H1 (cell line): Measurements from ENCODE around the gene BSG. TPM values are rescaled to one million over a fixed set of nuclear protein-coding genes. Genes with fewer than 3 reads are reported as not detected.

Experiments used
- CTCF ChIA-PET: fragments of 300-600 bp; sonication (Branson Sonifier 250); formaldehyde crosslinking; loops from one replicate; lab custom pipeline; 2021; ENCODE audit not compliant: partially characterized antibody; lab: Charles Lee
- POLR2A ChIA-PET: fragments of 300-600 bp; sonication (Branson Sonifier 250); formaldehyde crosslinking; loops from one replicate; lab custom pipeline; 2021; ENCODE audit warnings: inconsistent platforms; ENCODE audit not compliant: partially characterized antibody; lab: Charles Lee
- DNase-seq, 2 experiments: peaks; one replicate each; pipeline versions ENCODE4 v3.0.0 to v3.0.0-alpha.2; 2010 to 2022; ENCODE audit warnings: low spot score in 2 of 2, low read depth in 1 of 2, mixed read lengths in 1 of 2
- FAIRE-seq: peaks from 2 replicates; lab custom pipeline; 2011; peaks lifted over from hg19 to GRCh38; lab: Jason Lieb, UNC
- H2AFZ ChIP-seq: 2 replicates; pipeline ENCODE4 v1.8.1; 2012; ENCODE audit warnings: low read length, inconsistent platforms
- H2AK5ac ChIP-seq: 2 replicates; pipeline ENCODE4 v1.6.1; 2013; ENCODE audit warnings: low read depth, low read length
- H2BK120ac ChIP-seq: replicated peaks from 2 replicates; pipeline ENCODE3; 2013; ENCODE audit warnings: low read depth, low read length, inconsistent platforms
- H2BK12ac ChIP-seq: 2 replicates; pipeline ENCODE4 v1.6.1; 2013; ENCODE audit warnings: low read depth, low read length
- H2BK15ac ChIP-seq: 2 replicates; pipeline ENCODE4 v1.6.1; 2013; ENCODE audit warnings: low read length
- H2BK20ac ChIP-seq: 2 replicates; pipeline ENCODE4 v1.6.1; 2013; ENCODE audit warnings: low read length
- H2BK5ac ChIP-seq: 2 replicates; pipeline ENCODE4 v1.6.1; 2013; ENCODE audit warnings: low read depth, low read length
- H3K14ac ChIP-seq: 2 replicates; pipeline ENCODE4 v1.6.1; 2013; ENCODE audit warnings: inconsistent platforms; ENCODE audit not compliant: insufficient read length
- H3K18ac ChIP-seq: 2 replicates; pipeline ENCODE4 v1.6.1; 2013; ENCODE audit warnings: low read length; ENCODE audit errors: extremely low read depth
- H3K23ac ChIP-seq: 2 replicates; pipeline ENCODE4 v1.6.1; 2013; ENCODE audit warnings: inconsistent platforms; ENCODE audit not compliant: insufficient read length
- H3K23me2 ChIP-seq: 2 replicates; pipeline ENCODE4 v1.6.1; 2013; ENCODE audit warnings: low read depth, low read length
- H3K27ac ChIP-seq: 2 replicates; pipeline ENCODE4 v1.6.1; 2011; ENCODE audit warnings: low read depth, low read length, inconsistent platforms
- H3K27me3 ChIP-seq, 4 experiments: replicated peaks in 1 of 4; 1 replicate in 1 of 4; 2 replicates in 3 of 4; pipeline versions ENCODE4 v1.6.1 to v1.8.1; 2011 to 2013; ENCODE audit warnings: low read length in 3 of 4, mild to moderate bottlenecking in 3 of 4, inconsistent platforms in 2 of 4, mixed read lengths in 2 of 4, moderate library complexity in 1 of 4; ENCODE audit not compliant: control insufficient read depth in 3 of 4, insufficient read depth in 3 of 4; ENCODE audit errors: extremely low read depth in 1 of 4
- H3K36me3 ChIP-seq, 4 experiments: 2 replicates each; pipeline versions ENCODE4 v1.6.1 to v1.8.1; 2011 to 2013; ENCODE audit warnings: mild to moderate bottlenecking in 4 of 4, low read length in 3 of 4, moderate library complexity in 2 of 4, control low read depth in 1 of 4, inconsistent platforms in 1 of 4; ENCODE audit not compliant: insufficient read depth in 4 of 4, control insufficient read depth in 2 of 4
- H3K4ac ChIP-seq: replicated peaks from 2 replicates; pipeline ENCODE3; 2013; ENCODE audit warnings: low read length, low read depth, mixed read lengths, inconsistent platforms; ENCODE audit not compliant: insufficient read length
- H3K4me1 ChIP-seq, 4 experiments: replicated peaks in 1 of 4; 1 replicate in 1 of 4; 2 replicates in 3 of 4; pipeline versions ENCODE4 v1.6.1 to v1.8.1; 2011 to 2013; ENCODE audit warnings: low read length in 3 of 4, inconsistent platforms in 2 of 4, mixed read lengths in 1 of 4; ENCODE audit not compliant: insufficient read depth in 4 of 4, control insufficient read depth in 3 of 4
- H3K4me2 ChIP-seq, 2 experiments: 2 replicates each; pipeline versions ENCODE4 v1.6.1 to v1.8.1; 2011 to 2013; ENCODE audit warnings: low read depth in 2 of 2, low read length in 2 of 2, control low read depth in 1 of 2, inconsistent platforms in 1 of 2, mild to moderate bottlenecking in 1 of 2; ENCODE audit not compliant: insufficient read depth in 1 of 2
- H3K4me3 ChIP-seq, 4 experiments: fragments of 200-600, 300-600 bp in 1 of 4; sonication (generic), shearing (Covaris generic), sonication (Bioruptor Twin) in 1 of 4; 2 replicates each; pipeline versions ENCODE4 v1.5.1 to v1.8.1; 2011 to 2016; ENCODE audit warnings: low read length in 4 of 4, low read depth in 3 of 4, control low read depth in 2 of 4, inconsistent platforms in 2 of 4, mild to moderate bottlenecking in 2 of 4, mixed read lengths in 1 of 4, moderate library complexity in 1 of 4; ENCODE audit not compliant: insufficient read depth in 2 of 4; ENCODE audit errors: extremely low read depth in 1 of 4
- H3K56ac ChIP-seq: replicated peaks from 2 replicates; pipeline ENCODE3; 2013; ENCODE audit warnings: low read depth, mild to moderate bottlenecking, mixed read lengths, low read length, inconsistent platforms; ENCODE audit not compliant: insufficient read length
- H3K79me1 ChIP-seq: 2 replicates; pipeline ENCODE4 v1.6.1; 2013; ENCODE audit warnings: low read depth, low read length, control low read depth
- H3K79me2 ChIP-seq, 2 experiments: 2 replicates each; pipeline versions ENCODE4 v1.6.1 to v1.8.1; 2012 to 2013; ENCODE audit warnings: low read length in 2 of 2, mild to moderate bottlenecking in 2 of 2, inconsistent platforms in 1 of 2; ENCODE audit not compliant: insufficient read depth in 2 of 2, control insufficient read depth in 1 of 2
- H3K9ac ChIP-seq, 4 experiments: replicated peaks in 1 of 4; 1 replicate in 1 of 4; 2 replicates in 3 of 4; pipeline versions ENCODE4 v1.6.1 to v1.8.1; 2011 to 2013; ENCODE audit warnings: low read depth in 3 of 4, low read length in 3 of 4, control low read depth in 2 of 4, mild to moderate bottlenecking in 2 of 4, moderate library complexity in 2 of 4, inconsistent platforms in 1 of 4; ENCODE audit errors: extremely low read depth in 1 of 4
- H3K9me3 ChIP-seq, 2 experiments: 2 replicates each; pipeline versions ENCODE4 v1.6.1 to v1.8.1; 2012 to 2013; ENCODE audit warnings: mild to moderate bottlenecking in 2 of 2, moderate library complexity in 2 of 2, control low read depth in 1 of 2, inconsistent platforms in 1 of 2, low read depth in 1 of 2, low read length in 1 of 2, mixed read lengths in 1 of 2; ENCODE audit not compliant: insufficient read depth in 2 of 2
- H4K20me1 ChIP-seq, 2 experiments: replicated peaks in 1 of 2; 2 replicates each; pipeline versions ENCODE3 to v1.8.1; 2011 to 2013; ENCODE audit warnings: inconsistent platforms in 2 of 2, low read length in 2 of 2, mild to moderate bottlenecking in 1 of 2; ENCODE audit not compliant: insufficient read depth in 2 of 2, control insufficient read depth in 1 of 2
- H4K5ac ChIP-seq: 2 replicates; pipeline ENCODE4 v1.6.1; 2013; ENCODE audit warnings: low read length, low read depth, mixed read lengths, inconsistent platforms; ENCODE audit not compliant: insufficient read length
- H4K8ac ChIP-seq: 2 replicates; pipeline ENCODE4 v1.8.0; 2013; ENCODE audit warnings: mild to moderate bottlenecking, moderate library complexity, low read length, inconsistent platforms; ENCODE audit not compliant: insufficient read depth; ENCODE audit errors: extremely low read depth
- H4K91ac ChIP-seq: replicated peaks from 2 replicates; pipeline ENCODE3; 2013; ENCODE audit warnings: low read length, mixed read lengths, inconsistent platforms; ENCODE audit not compliant: insufficient read length
- BRCA1 ChIP-seq: IDR thresholded peaks from 2 replicates; pipeline ENCODE4 v1.6.1; 2012; ENCODE audit warnings: low read depth, low read length, improper control_type of control experiment
- GTF2F1 ChIP-seq: IDR thresholded peaks from 2 replicates; pipeline ENCODE4 v1.6.1; 2012; ENCODE audit warnings: low read depth, low read length, improper control_type of control experiment, borderline replicate concordance
- HDAC6 ChIP-seq: IDR thresholded peaks from one replicate; pipeline ENCODE4 v1.7.1; 2012; ENCODE audit warnings: low read depth, mild to moderate bottlenecking, inconsistent platforms, low read length, moderate library complexity
- JUN ChIP-seq: IDR thresholded peaks from 2 replicates; pipeline ENCODE4 v1.6.1; 2011; ENCODE audit warnings: low read depth, mild to moderate bottlenecking, improper control_type of control experiment, low read length
- KDM1A ChIP-seq: fragments of 200-600, 300-600 bp; sonication (generic); IDR thresholded peaks from 2 replicates; pipeline ENCODE4 v1.7.1; 2016; ENCODE audit warnings: mild to moderate bottlenecking, low read length, borderline replicate concordance
- NANOG ChIP-seq: IDR thresholded peaks from 2 replicates; pipeline ENCODE4 v1.6.1; 2011; ENCODE audit warnings: low read length, low read depth, mild to moderate bottlenecking, inconsistent platforms; ENCODE audit not compliant: insufficient read depth, poor library complexity, severe bottlenecking
- RBBP5 ChIP-seq: IDR thresholded peaks from 2 replicates; pipeline ENCODE4 v1.7.1; 2012; ENCODE audit warnings: low read depth, mild to moderate bottlenecking, inconsistent platforms, low read length, moderate library complexity, borderline replicate concordance
- RXRA ChIP-seq: IDR thresholded peaks from 2 replicates; pipeline ENCODE4 v1.6.1; 2011; ENCODE audit warnings: low read depth, mild to moderate bottlenecking, low read length, moderate library complexity; ENCODE audit not compliant: insufficient read depth
- SIX5 ChIP-seq: IDR thresholded peaks from 2 replicates; pipeline ENCODE4 v1.6.1; 2011; ENCODE audit warnings: mild to moderate bottlenecking, low read depth, low read length
- SP1 ChIP-seq: IDR thresholded peaks from 2 replicates; pipeline ENCODE4 v1.6.1; 2011; ENCODE audit warnings: low read depth, low read length
- TEAD4 ChIP-seq: IDR thresholded peaks from 2 replicates; pipeline ENCODE4 v1.6.1; 2012; ENCODE audit warnings: low read depth, low read length, inconsistent platforms, mixed read lengths
- YY1 ChIP-seq: IDR thresholded peaks from 2 replicates; pipeline ENCODE4 v1.6.1; 2011; ENCODE audit warnings: low read depth, mild to moderate bottlenecking, low read length
- ZNF274 ChIP-seq: IDR thresholded peaks from 2 replicates; pipeline ENCODE4 v1.7.0; 2012; ENCODE audit warnings: low read length, borderline replicate concordance; ENCODE audit errors: extremely low read depth
- WGBS, 2 experiments: shearing (Covaris generic) in 1 of 2; methylation state at CpG; one replicate each; pipeline versions ENCODE4 v1.1.6 to v1.1.7; 2013 to 2015; ENCODE audit warnings: low lambda C conversion rate in 2 of 2, mixed read lengths in 2 of 2, inconsistent platforms in 1 of 2, low coverage in 1 of 2, missing lambda C conversion rate in 1 of 2; ENCODE audit not compliant: insufficient replicate concordance in 2 of 2, insufficient coverage in 1 of 2, insufficient read length in 1 of 2; ENCODE audit errors: extremely low coverage in 1 of 2, missing lambda C conversion rate in 1 of 2; 5-methylcytosine and 5-hydroxymethylcytosine counted together
- polyA plus RNA-seq, 7 experiments: library from polyadenylated mRNA; depleted of rRNA in 3 of 7; stranded (reverse) in 5 of 7; unstranded in 2 of 7; fragments of >200 nt in 5 of 7; fragments of 200-250 nt in 2 of 7; gene quantifications; 1 replicate in 5 of 7; 2 replicates in 1 of 7; 4 replicates in 1 of 7; pipeline versions ENCODE4 v1.2.1 to v1.2.3, GENCODE V29; 2011 to 2013; ENCODE audit warnings: missing spikeins in 2 of 7, mixed read lengths in 2 of 7
- total RNA-seq: library from RNA; stranded (reverse); fragmentation: NEBNext Ultra II Directional; extraction: Animal tissue kit (Norgen Biotek cat#: 25700); gene quantifications from 2 replicates; pipeline ENCODE4 v1.2.1, GENCODE V29; 2021

Gene BSG
- total and polyA plus RNA-seq, 2 of the 8 experiments (the other 6 are each of a cell fraction or from before 2014, with no cell fraction given) = 726 to 1,055 TPM

DNA sequence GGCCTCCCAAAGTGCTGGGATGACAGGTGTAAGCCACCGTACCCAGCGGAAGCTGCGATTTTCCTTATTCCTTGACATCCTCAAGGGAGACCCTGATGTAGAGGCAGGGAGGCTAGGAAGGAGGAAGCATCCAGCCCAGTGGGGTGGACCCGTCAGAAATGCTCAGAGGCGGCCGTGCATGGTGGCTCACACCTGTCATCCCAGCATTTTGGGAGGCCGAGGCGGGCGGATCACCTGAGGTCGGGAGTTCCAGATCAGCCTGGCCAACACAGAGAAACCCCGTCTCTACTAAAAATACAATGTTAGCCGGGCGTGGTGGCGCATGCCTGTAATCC is 17.0 kb upstream of the BSG start:
- POLR2A ChIA-PET = interaction anchor here (1.0 to 7.1 kb wide), 5 partner anchors 13 to 29 kb away, joined by 4 to 38 read pairs (median 6); partner anchors contain the start of gene CDC34
- TF ChIP-seq SP1 (no peak), GTF2F1 (no peak), RBBP5 (no peak), BRCA1 (no peak), TEAD4 (no peak), HDAC6 (no peak), SIX5 (no peak), YY1 (no peak), RXRA (no peak), KDM1A (no peak), JUN (no peak), ZNF274 (no peak), NANOG (no peak)
- TF ChIP-seq, all 59 proteins: peak for 0
- DNase-seq = no peak

More for the DNA sequence above, 17.0 kb upstream of the BSG start:
- peaks cover 0 to 3% (median under 1%) of the 10 kb centered on the region in 4 experiments; a peak in 4 of 7 replicates for H3K4me1 ChIP-seq
- no peak overlapping the region for H3K4ac ChIP-seq
- H3K27me3 ChIP-seq = no peaks in the 10 kb centered on the region
- no peak overlapping the region; the same call in 1 of the 2 replicates for H4K8ac ChIP-seq
- no peak overlapping the region for H3K23ac ChIP-seq
- no peak overlapping the region for H3K27ac ChIP-seq
- no peaks in the 10 kb centered on the region; the same call in 1 of the 2 replicates for H3K23me2 ChIP-seq
- H3K56ac ChIP-seq = no peak overlapping the region
- H3K9ac ChIP-seq = no peak overlapping the region
- no peak overlapping the region for H3K4me2 ChIP-seq
- no peaks in the 10 kb centered on the region for H3K79me1 ChIP-seq
- no peak overlapping the region for H3K18ac ChIP-seq
- H2AFZ ChIP-seq = no peak overlapping the region
- no peaks in the 10 kb centered on the region for H3K79me2 ChIP-seq
- H3K9me3 ChIP-seq = no peaks in the 10 kb centered on the region
- FAIRE-seq = no peak
- no peak overlapping the region for H3K14ac ChIP-seq
- H4K20me1 ChIP-seq = peaks cover 0 to 2% of the 10 kb centered on the region in 2 experiments
- 92% methylated on average over 11 of the region's 14 CpGs; no CpG with 5 or more reads in 1 of the 2 experiments for WGBS, 2 experiments
- no peak overlapping the region for H2BK120ac ChIP-seq
- H3K36me3 ChIP-seq = no peaks in the 10 kb centered on the region
- H2BK15ac ChIP-seq = no peak overlapping the region
- no peak overlapping the region for H2BK12ac ChIP-seq
- no peak overlapping the region for H3K4me3 ChIP-seq
- H2AK5ac ChIP-seq = no peak overlapping the region
- no peak overlapping the region for H4K5ac ChIP-seq
- CTCF ChIA-PET = interaction anchor here (0.7 to 2.4 kb wide), 4 partner anchors 29 to 268 kb away, joined by 3 to 6 read pairs (median 3); no protein-coding TSS in a partner anchor
- H4K91ac ChIP-seq = no peak overlapping the region
- H2BK20ac ChIP-seq = no peak overlapping the region
- no peak overlapping the region for H2BK5ac ChIP-seq
